Endothelial cell of hepatic sinusoid (primary cell): ENCODE measurements around the gene OSBPL3.

ENCODE experiments used
- in situ Hi-C: cut with HindIII; loops from 2 replicates; pipeline ENCODE4 v1.10.0; 2017; ENCODE audit warnings: low sequenced_read_pairs

OSBPL3 gene

GRCh38 chr7:24871770-24872169 is 108.2 kb downstream of the OSBPL3 start:
- in situ Hi-C loops = no loop called here

- in situ Hi-C loops = no loop called here
Measured at GRCh38 chr7:24870766-24871165, 109.2 kb downstream of the OSBPL3 start.

GRCh38 chr7:24869572-24869971 is 110.4 kb downstream of the OSBPL3 start:
- in situ Hi-C loops = no loop called here

DNA sequence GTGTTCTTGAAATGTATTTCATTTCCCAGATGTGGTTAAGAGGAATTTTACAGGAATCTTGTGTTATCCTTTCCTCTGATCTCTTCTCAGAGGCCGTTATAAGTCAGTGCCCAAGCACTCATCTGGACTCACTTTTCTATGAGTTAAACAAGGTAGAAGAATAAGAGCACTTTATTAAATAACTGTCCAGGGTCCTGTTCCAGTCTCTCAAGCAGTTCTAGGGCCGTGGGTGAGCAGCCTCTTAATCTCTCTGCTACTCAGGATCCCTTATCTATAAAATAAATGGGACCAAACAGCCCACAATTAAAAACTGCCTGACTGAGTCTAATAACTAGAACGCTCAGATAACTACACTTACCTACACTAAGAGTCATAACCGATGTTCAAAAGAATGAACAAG is 111.2 kb downstream of the OSBPL3 start:
- in situ Hi-C loops = no loop called here

DNA sequence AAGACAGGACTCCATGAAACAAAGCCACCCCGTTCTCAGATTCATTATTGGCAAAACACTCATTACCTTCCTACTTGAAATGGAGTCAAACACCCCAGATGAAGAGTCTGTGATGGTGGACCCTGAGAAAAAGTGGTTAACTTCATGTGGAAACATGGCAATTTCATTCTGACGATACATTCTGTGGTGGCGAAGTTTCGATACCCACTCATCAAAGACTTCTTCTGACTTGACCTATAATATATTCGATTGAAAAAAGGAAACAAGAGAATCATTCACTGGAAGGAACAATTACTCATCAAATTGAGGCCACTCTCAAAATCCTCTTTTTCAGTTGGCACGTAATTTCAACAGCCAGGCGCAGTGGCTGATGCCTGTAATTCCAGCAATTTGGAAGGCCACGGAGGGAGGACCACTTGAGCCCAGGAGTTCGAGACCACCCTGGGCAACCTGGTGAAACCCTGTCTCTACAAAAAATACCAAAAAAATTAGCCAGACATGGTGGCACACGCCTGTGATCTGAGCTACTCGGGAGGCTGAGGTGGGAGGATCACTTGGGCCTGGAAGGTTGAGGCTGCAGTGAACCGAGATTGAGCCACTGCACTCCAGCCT is 113.9 kb downstream of the OSBPL3 start:
- in situ Hi-C loops = no loop called here

GRCh38 chr7:24864214-24864817 is 115.7 kb downstream of the OSBPL3 start:
- in situ Hi-C loops = no loop called here

DNA sequence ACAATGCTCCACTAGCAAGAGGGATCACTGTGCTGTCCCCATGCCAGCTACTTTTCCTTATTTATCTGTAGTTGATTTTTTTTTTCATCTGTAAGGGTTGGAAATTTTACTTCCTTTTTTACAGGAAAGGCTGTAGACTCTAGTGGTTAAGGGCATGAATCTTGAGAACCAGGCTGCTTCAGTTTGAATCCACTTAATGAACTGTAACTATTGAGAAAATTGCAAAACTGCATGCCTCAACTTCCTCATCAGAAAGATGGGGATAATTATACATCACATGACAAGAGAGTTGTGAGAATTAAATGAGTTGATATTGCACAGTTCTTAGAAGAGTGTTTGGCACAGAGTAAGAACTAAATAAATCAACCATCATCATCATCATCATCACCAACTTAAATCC is 116.4 kb downstream of the OSBPL3 start:
- in situ Hi-C loops = no loop called here

- in situ Hi-C loops = no loop called here
Measured at GRCh38 chr7:24862461-24862860, 117.5 kb downstream of the OSBPL3 start.

DNA sequence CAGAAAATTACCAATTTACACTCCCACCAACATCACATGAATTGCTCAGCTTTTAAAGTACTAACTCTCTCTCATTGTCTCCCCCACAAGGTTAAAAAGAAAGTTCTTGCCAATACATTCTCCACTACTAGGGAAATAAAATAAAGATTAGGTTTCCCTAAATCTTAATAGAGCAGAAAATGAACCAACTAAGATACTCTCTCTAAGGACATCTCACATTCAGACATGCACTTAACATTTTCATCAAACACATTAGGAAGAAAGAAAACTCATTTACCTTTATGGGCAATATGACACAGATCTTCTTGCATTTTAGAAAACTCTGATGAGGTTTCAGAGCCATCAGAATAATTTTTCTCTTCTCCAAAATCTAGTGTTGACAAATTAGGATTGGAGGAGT is 118.6 kb downstream of the OSBPL3 start:
- in situ Hi-C loops = no loop called here

GRCh38 chr7:24860611-24861010 is 119.4 kb downstream of the OSBPL3 start:
- in situ Hi-C loops = no loop called here

DNA sequence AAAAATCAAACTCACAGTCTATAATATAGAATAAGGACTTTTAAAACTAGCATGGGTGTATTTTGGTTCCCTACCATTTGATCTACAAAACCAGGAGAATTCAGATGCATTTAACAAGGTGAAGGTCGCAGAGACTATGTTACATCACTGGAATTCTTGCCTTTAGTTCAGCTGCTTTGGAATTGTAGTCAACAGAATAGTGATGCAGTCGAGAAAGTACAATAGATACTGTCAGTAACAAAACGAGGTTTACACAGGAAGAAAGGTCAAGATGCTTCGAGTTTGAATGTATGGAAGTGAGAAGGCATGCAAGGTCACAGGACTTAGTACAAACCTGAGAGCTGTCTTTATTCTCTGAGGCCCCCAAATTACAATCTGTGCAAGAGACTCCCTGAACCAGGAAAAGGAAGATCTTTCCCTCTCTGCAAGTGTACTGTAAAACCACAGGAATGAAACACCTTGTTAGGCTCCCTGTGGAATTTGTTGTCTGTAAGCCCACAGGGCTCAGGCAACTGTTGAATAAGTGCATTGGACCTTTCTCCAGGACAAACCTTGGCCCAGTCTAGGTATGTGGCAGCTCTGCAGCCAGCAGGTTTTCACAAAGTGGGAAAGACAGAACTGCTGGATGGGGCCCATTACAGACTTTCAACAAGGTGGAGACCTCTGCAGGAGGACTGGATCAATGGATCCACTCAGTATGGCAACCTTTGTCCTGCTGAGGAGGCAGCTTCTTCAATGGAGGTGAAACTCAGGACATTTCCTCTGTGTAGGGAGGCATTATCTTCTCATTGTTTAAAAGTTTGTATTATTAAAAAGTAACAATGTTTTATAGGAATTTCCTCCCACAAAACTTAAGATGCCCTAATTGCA is 121.6 kb downstream of the OSBPL3 start:
- in situ Hi-C loops = no loop called here

GRCh38 chr7:24857623-24858022 is 122.4 kb downstream of the OSBPL3 start:
- in situ Hi-C loops = no loop called here

GRCh38 chr7:24854866-24855265 is 125.1 kb downstream of the OSBPL3 start:
- in situ Hi-C loops = no loop called here

DNA sequence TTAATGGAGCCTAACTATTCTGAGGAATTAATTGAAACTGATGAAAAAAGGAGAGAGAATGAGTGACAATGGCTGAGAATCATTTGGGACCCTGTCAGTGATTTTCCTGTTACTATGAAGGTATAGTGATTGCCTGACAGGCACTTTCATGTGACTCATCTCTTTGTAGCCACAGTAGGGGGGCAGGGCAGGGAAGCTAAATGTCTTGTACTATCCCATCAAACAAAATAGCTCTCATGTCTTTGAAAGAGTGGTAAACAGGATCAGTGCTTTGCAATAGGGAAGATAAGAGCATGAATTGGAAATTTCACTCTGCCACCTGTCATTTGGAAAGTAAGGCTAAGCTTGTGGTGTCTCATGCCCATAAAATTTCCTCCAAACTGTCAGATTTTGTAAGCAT is 128.2 kb downstream of the OSBPL3 start:
- in situ Hi-C loops = no loop called here

DNA sequence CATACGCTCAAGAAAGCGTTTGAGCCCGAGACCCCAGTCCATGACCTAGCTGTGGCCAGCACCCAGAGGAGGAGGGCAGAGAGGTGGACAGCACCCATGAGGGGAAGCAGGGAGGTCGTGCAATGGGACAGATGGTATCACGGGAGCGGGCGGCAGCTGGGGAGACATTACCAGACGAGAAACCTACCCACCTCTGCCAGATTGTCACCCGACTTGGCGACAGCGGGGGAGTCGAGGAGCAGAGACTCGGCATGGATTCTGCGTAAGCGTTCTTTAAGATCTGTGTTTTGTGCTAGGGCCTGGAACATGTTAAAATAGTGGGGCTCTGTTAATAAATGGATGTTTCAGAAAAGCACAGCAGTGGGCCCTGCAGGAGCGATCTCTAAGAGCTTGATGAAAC is 131.1 kb downstream of the OSBPL3 start:
- in situ Hi-C loops = no loop called here

GRCh38 chr7:24847754-24848153 is 132.2 kb downstream of the OSBPL3 start:
- in situ Hi-C loops = no loop called here

DNA sequence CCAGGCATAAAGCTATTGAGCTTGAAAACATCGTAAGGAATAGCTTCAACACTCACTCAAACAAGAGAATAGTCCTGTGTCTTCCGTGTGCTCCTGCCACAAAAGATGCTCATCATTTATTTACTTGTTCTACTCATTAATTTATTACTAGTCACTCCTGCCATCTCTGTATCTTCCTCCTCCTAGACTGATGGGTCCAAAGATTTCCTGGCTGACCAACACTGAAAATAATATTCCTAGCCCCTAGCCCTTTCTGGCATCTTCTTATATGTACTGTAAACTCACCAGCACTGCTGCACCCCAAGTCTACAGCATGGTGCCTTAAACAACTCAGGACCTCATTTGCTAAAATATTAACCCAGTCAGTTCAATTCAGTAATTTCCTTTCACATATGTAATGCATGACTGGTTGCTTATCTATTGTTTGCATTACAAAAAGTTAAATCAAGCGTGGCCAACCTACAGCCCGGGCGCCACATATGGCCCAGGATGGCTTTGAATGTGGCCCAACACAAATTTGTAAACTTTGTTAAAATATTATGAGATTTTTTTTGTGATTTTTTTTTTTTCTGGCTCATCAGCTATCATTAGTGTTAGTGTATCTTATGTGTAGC is 136.1 kb downstream of the OSBPL3 start:
- in situ Hi-C loops = no loop called here

DNA sequence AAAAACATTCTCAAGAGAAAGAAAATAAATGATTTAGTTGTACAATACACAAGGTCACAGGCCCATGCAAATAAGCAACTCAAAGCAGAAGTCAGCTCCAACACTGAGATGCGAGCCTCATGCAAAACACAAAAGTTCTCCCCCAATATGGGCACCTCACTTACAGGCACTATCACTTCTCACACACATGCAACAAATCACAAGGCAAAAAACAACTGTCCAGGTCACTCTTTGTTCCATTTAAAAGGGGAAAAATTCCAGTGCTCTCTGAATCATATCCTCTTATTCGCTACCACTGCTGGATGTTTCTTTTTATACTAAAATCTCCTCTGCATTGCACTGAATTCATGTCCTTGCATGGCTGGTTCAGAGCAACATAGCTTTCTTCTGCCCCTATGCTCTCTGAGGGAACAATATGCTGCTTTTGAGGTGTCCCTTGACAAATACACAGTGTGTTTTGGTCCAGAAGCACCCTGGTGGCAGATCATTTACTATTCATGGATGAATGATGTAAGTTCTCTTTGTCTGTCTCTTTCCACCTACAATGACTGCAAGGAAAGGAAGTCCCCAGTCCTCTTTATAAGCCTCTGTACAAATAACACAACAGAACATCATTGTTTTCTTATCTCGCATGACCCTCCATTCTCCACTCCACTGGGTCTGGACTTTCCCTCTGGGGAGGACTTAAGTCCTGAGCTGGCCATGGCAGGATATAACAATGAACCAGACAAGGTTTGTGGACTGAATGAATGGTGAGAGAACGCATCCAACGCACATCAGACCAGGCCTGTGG is 137.3 kb downstream of the OSBPL3 start:
- in situ Hi-C loops = no loop called here

DNA sequence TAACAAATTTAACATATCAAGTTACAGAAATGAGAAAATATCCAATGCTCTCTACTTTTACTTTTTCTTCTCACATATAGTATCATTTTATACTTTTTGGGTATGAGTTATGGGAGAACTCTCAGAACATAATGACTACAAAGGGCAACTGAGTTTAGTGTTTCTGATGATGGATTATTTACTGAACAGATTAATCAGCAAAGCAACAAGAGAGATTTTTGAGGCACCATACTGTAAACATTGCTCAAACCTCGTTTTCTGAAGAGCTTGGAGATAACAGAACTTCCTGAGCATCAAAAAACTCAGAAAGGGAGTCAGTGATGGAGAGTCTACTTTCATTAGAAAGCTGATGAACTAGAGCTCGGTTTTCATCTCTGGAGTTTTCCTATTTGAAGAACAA is 137.9 kb downstream of the OSBPL3 start:
- in situ Hi-C loops = no loop called here

GRCh38 chr7:24840563-24840962 is 139.4 kb downstream of the OSBPL3 start:
- in situ Hi-C loops = no loop called here

- in situ Hi-C loops = no loop called here
Measured at GRCh38 chr7:24836084-24836483, 143.9 kb downstream of the OSBPL3 start.
